ENCODE data around the gene MLIP. TPM values are rescaled to one million over a fixed set of nuclear protein-coding genes. Genes with fewer than 3 reads are reported as not detected.

MLIP gene
- total RNA-seq, 2 donors from 2014 or later, result 1.4 to 3.6 TPM

GRCh38 chr6:54094786-54095185 is 16.5 kb upstream of the MLIP start:
- DNase-seq (ENCODE audit: low spot score), result no peak
- intact Hi-C loops (cut with DNase I), result no loop called here

GRCh38 chr6:54095723-54096122 is 15.5 kb upstream of the MLIP start:
- DNase-seq (ENCODE audit: low spot score), result no peak
- intact Hi-C loops (cut with DNase I), result no loop called here

- intact Hi-C loops (cut with DNase I), result no loop called here
- no peak for DNase-seq (ENCODE audit: low spot score)
Observed at GRCh38 chr6:54096811-54097210, 14.4 kb upstream of the MLIP start.

GRCh38 chr6:54097753-54098152 is 13.5 kb upstream of the MLIP start:
- intact Hi-C loops (cut with DNase I), result no loop called here
- no peak for DNase-seq (ENCODE audit: low spot score)

DNA sequence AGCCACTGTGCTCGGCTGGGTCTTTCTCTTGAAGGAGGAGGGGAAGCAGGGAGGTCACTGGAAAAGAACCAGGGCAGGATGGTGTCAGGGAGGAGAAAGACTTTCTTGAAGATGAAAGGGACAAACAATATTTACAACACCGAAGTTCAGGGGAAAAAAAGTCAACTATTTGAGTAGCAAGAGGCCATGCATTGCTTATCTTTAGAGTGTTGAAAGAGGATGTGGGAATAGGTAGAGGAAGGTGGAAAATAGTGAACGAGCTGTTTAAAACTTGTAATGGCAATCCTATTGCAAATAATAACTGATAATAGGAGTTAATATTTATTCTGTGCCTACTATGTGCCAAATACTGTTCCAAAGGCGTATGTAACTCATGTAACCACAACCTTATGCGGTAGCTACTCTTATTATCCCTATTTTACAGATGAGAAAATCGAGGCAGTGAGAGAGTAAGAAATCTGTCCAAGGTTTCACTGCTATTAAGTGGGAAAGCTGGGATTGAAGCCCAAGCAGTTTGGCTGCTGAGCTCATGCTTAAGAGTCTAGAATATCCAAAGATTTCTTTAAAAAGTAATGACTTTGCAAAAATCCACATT is 12.7 kb upstream of the MLIP start:
- no peak for DNase-seq (ENCODE audit: low spot score)
- intact Hi-C loops (cut with DNase I), result no loop called here

DNA sequence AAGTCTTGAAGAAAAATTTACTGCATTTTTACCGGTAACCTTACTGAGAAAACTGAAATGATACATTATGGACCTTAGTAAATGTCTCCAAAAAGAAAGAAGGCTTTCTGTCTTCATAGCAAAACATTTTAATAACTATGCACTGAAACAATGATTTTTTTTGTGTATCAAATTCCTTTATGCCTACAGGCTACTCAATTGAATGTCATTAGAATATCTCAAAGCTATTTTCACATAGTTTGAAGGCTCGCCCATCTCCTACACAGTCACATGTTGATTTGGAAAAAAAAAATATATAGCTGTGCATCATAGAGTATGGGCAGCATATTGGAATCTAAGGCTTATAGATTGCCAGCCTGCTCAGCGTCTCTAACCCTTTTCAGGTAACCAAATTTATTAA is 12.0 kb upstream of the MLIP start:
- DNase-seq (ENCODE audit: low spot score), result no peak
- intact Hi-C loops (cut with DNase I), result no loop called here

GRCh38 chr6:54100411-54101006 is 10.7 kb upstream of the MLIP start:
- intact Hi-C loops (cut with DNase I), result no loop called here
- DNase-seq (ENCODE audit: low spot score), result no peak

DNA sequence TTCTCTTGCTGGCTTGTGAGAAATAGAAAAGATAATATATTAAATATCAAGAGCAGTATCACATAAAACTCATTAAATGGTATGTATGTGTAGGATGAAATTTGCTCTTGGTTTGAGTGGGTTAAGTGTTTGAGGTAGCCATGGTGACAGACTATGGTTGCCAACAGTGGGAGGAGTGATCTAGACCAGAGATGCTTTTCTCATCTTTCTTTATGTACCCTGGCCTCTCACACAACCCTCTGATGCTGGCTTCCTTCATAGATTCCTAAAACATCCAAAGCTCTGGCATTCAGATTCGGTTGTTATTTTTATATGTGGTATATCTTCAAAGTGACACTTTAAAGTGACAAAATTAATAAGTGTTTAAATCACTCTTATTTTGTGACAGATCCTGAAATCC is 9.0 kb upstream of the MLIP start:
- no peak for DNase-seq (ENCODE audit: low spot score)
- intact Hi-C loops (cut with DNase I), result no loop called here

GRCh38 chr6:54103497-54103896 is 7.7 kb upstream of the MLIP start:
- DNase-seq (ENCODE audit: low spot score), result no peak
- intact Hi-C loops (cut with DNase I), result no loop called here

- intact Hi-C loops (cut with DNase I), result no loop called here
- DNase-seq (ENCODE audit: low spot score), result no peak
Observed at GRCh38 chr6:54106727-54107126, 4.5 kb upstream of the MLIP start.

DNA sequence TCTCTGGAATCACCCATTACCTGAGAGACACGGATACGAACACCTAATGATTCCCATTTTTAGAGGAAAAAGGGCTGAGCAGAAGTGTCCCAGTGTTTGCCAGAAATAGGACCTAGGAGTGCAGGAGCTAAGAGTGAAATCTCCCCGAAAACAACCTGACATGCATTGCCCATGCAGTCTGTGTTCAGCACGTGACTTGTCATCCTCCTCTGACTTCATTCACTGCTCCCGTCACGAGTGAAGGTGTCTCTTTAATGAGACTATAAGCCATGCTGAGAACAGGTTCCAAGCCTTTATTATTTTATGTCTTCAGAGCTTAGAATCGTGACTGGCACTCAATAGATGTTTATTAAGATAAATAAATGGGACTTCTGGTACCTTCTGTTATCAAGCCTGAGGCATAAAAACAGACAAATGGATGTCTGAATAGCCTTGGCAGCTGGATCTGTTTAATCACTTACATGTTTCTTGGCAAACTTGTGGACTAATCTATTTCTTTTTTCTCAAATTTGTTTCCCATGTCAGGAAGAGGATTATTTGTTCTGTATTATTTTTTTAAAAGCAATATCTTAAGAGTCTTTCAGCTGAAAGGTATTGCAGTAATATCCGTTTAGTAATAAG is 3.7 kb upstream of the MLIP start:
- no peak for DNase-seq (ENCODE audit: low spot score)
- intact Hi-C loops (cut with DNase I), result no loop called here

GRCh38 chr6:54108271-54108670 is 3.0 kb upstream of the MLIP start:
- intact Hi-C loops (cut with DNase I), result no loop called here
- DNase-seq (ENCODE audit: low spot score), result no peak

GRCh38 chr6:54109586-54109985 is 1.7 kb upstream of the MLIP start:
- no peak for DNase-seq (ENCODE audit: low spot score)
- intact Hi-C loops (cut with DNase I), result no loop called here

DNA sequence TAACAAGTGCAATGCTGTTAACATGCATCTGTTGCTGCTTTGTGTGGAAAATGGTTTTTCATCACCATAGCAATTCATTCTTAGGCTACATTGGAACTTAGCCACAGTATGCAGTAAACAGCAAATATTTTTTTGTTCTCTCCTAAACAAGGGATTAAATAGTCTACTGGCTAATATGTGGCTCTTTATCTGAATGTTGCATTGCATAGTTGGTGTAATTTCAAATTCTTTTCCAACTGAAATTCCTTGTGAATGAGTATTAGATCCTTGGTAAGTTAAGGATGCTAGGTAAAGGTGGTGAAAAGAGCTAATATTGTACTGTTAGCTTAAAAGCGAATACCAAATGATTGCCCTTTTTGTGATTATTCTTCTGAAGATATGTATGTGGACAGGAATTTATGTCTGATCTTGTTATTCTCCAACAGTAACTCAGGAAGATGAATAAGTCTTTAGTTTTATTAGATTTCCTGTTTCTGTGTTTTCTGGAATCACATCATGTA is 958 bp downstream of the MLIP start:
- no peak for DNase-seq (ENCODE audit: low spot score)
- intact Hi-C loops (cut with DNase I), result no loop called here

GRCh38 chr6:54114991-54115390 is 3.7 kb downstream of the MLIP start:
- intact Hi-C loops (cut with DNase I), result no loop called here

DNA sequence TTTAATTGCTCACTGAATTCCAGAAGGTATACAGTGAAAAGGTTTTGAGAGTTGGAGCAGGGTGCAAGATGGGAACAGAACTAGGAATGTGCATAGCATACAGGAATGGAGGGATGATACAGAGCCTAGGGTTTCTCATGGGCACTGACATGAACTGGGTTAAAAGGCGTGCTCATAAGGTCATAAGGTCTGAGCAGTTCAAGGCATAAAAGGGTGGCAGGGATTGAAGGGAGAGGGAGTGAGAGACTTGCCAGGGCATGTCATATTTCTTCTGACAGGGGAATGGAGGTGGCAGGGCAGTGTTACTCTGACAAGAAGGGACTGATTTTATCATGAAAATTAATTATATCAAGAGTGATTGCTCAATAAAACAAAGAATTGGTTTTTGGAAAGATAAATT is 4.7 kb downstream of the MLIP start:
- no peak for DNase-seq (ENCODE audit: low spot score)
- intact Hi-C loops (cut with DNase I), result no loop called here

More at GRCh38 chr6:54114991-54115390, 3.7 kb downstream of the MLIP start:
- DNase-seq (ENCODE audit: low spot score), result no peak

GRCh38 chr6:54118117-54118516 is 6.9 kb downstream of the MLIP start:
- DNase-seq (ENCODE audit: low spot score), result no peak
- intact Hi-C loops (cut with DNase I), result no loop called here

DNA sequence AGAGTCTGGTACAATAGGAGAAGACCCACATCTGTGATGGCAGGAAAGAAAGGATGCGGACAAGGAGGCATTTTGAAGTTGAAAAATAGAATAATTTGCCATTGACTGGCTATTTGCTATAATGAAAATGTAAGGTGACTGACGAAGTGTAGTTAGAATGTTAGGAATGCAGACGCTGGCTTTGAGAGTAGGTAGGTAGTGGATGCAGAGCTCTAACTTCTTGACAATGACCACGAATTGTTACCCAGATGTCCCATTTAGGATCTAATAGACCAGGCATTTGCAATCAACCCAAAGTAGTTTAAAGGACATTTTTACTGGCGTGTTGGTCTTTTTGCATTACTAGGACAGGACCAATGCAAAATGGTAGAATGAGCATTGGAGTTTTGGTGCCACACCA is 14.2 kb downstream of the MLIP start:
- no peak for DNase-seq (ENCODE audit: low spot score)
- intact Hi-C loops (cut with DNase I), result no loop called here

DNA sequence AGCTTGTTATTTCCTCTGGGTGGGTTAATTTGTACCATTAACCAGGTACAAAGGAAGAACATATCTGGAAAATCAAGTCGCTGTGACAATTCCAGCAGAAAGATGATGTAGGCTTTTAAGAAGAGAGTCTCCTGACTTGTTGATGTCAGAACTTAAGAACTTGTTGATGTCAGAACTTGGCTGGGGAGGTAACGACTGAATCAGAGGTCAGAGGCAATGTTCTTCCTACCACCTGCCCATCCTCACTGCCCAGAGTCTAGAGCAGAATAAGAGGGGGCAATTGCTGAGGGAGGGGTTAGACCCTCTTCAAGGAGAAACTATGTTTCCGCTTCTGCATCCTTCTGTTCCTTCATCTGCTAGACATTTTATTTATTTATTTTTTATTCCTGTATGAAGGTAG is 18.9 kb downstream of the MLIP start:
- intact Hi-C loops (cut with DNase I), result no loop called here
- no peak for DNase-seq (ENCODE audit: low spot score)

DNA sequence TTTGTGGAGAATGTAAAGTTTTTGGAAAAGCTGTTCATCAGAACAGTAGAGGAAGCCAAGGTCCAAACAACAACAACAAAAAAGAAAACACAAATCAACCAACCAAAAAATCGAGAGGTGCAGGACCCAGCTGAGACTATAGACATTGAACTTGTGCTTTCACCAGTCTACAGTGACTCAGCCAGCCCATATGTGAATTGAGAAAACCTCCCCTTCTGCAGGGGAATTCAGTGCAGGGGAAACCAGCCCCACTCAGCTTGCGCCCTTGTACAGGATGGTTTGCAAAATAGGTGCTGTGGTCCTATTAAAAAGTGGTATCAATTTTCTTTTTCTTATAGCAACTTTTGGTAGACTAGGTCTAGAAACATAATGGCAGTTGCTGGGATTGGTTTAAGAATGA is 21.3 kb downstream of the MLIP start:
- DNase-seq (ENCODE audit: low spot score), result no peak
- intact Hi-C loops (cut with DNase I), result no loop called here

DNA sequence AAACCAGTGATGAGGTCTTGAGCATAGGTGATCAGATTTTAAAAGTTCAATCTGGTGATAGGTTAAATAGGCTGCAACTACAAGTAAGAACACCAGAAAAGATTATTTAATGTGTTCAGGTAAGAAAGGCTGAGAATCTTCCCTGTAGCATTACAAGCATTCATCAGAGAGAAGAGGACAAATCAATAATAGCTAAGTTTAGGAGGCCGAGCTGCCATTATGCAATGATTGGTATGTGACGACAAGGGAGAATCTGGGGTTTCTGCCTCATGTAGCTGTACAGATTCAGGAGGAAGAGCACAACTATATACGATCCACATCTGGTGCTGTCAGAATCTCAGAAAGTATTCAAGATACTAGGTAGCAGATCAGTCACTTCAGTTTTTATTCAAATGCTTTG is 21.9 kb downstream of the MLIP start:
- intact Hi-C loops (cut with DNase I), result no loop called here
- DNase-seq (ENCODE audit: low spot score), result no peak

All from posterior vena cava (tissue), 2 donors.